Neural cell (in vitro differentiated cells): ENCODE measurements around the gene DPYD. TPM values are rescaled to one million over a fixed set of nuclear protein-coding genes. Genes with fewer than 3 reads are reported as not detected.

Experiments used
- H2AFZ ChIP-seq: fragments of 200-600, 300-800 bp; sonication (generic), shearing (Covaris generic); 2 replicates; pipeline ENCODE4 v1.6.0; 2014; ENCODE audit warnings: low read depth, mild to moderate bottlenecking, antibody characterized with exemption, low read length, moderate library complexity
- H3F3A ChIP-seq: fragments of 200-600 bp; shearing (Covaris generic); 2 replicates; pipeline ENCODE4 v1.6.1; 2016; ENCODE audit warnings: mild to moderate bottlenecking, moderate library complexity, mixed read lengths, antibody characterized with exemption, low read length; ENCODE audit not compliant: insufficient read depth, poor library complexity, severe bottlenecking
- H3K27ac ChIP-seq: fragments of 200-600, 300-800 bp; sonication (generic), shearing (Covaris generic); 2 replicates; pipeline ENCODE4 v1.5.1; 2014; ENCODE audit warnings: mild to moderate bottlenecking, low read length, moderate library complexity
- H3K27me3 ChIP-seq: fragments of 300-800, 200-600 bp; sonication (generic), shearing (Covaris generic); 2 replicates; pipeline ENCODE4 v1.6.0; 2014; ENCODE audit warnings: mild to moderate bottlenecking, low read depth, low read length, moderate library complexity; ENCODE audit not compliant: insufficient read depth
- H3K36me3 ChIP-seq: fragments of 300-800, 200-600 bp; sonication (generic), shearing (Covaris generic); 2 replicates; pipeline ENCODE4 v1.5.1; 2014; ENCODE audit warnings: mild to moderate bottlenecking, antibody characterized with exemption, low read length, moderate library complexity; ENCODE audit not compliant: insufficient read depth
- H3K4me2 ChIP-seq: fragments of 300-800, 200-600 bp; sonication (generic), shearing (Covaris generic); 2 replicates; pipeline ENCODE4 v1.6.0; 2014; ENCODE audit warnings: mild to moderate bottlenecking, low read length
- H3K4me3 ChIP-seq: fragments of 300-800, 200-600 bp; sonication (generic), shearing (Covaris generic); 2 replicates; pipeline ENCODE4 v1.5.1; 2014; ENCODE audit warnings: mild to moderate bottlenecking, low read length, moderate library complexity
- H3K79me2 ChIP-seq: fragments of 200-600 bp; shearing (Covaris generic); replicated peaks from 2 replicates; pipeline ENCODE4 v1.6.0; 2014; ENCODE audit warnings: mild to moderate bottlenecking, low read length, moderate library complexity; ENCODE audit not compliant: insufficient read depth
- H3K9ac ChIP-seq: fragments of 300-800, 200-600 bp; sonication (generic), shearing (Covaris generic); 2 replicates; pipeline ENCODE4 v1.6.1; 2016; ENCODE audit warnings: mild to moderate bottlenecking, low read length, mixed read lengths
- H3K9me2 ChIP-seq: fragments of 200-600 bp; shearing (Covaris generic); 2 replicates; pipeline ENCODE4 v1.6.1; 2016; ENCODE audit warnings: mild to moderate bottlenecking, low read length, mixed read lengths; ENCODE audit not compliant: insufficient read depth
- H3K9me3 ChIP-seq: fragments of 200-600, 300-800 bp; sonication (generic), shearing (Covaris generic); 2 replicates; pipeline ENCODE4 v1.6.1; 2016; ENCODE audit warnings: mild to moderate bottlenecking, mixed run types, low read length, moderate library complexity, mixed read lengths
- H4K20me1 ChIP-seq: fragments of 200-600 bp; shearing (Covaris generic); 2 replicates; pipeline ENCODE4 v1.6.1; 2016; ENCODE audit warnings: mild to moderate bottlenecking, mixed run types; ENCODE audit not compliant: insufficient read depth
- EP300 ChIP-seq: fragments of 450-650 bp; conservative IDR thresholded peaks from 2 replicates; pipeline ENCODE4 v1.6.1; 2014; ENCODE audit warnings: antibody characterized with exemption, mild to moderate bottlenecking, moderate library complexity; ENCODE audit not compliant: poor library complexity, severe bottlenecking
- EZH2 ChIP-seq: fragments of 200-600, 300-800 bp; shearing (Covaris generic), sonication (generic); IDR thresholded peaks from 2 replicates; pipeline ENCODE4 v1.6.1; 2014; ENCODE audit warnings: antibody characterized with exemption, low read length, borderline replicate concordance, mild to moderate bottlenecking; ENCODE audit not compliant: insufficient read depth, poor library complexity, severe bottlenecking
- MXI1 ChIP-seq: fragments of 450-650 bp; conservative IDR thresholded peaks from 2 replicates; pipeline ENCODE4 v1.6.1; 2014; ENCODE audit warnings: antibody characterized with exemption, mild to moderate bottlenecking; ENCODE audit not compliant: poor library complexity, severe bottlenecking
- POLR2AphosphoS5 ChIP-seq: IDR thresholded peaks from 2 replicates; pipeline ENCODE4 v1.6.1; 2012
- RAD21 ChIP-seq: fragments of 450-650 bp; conservative IDR thresholded peaks from 2 replicates; pipeline ENCODE4 v1.6.1; 2014; ENCODE audit warnings: antibody characterized with exemption, mild to moderate bottlenecking, moderate library complexity
- SMC3 ChIP-seq: fragments of 450-650 bp; conservative IDR thresholded peaks from 2 replicates; pipeline ENCODE4 v1.6.1; 2014; ENCODE audit warnings: antibody characterized with exemption, mild to moderate bottlenecking, moderate library complexity; ENCODE audit not compliant: poor library complexity
- TAF1 ChIP-seq: IDR thresholded peaks from 2 replicates; pipeline ENCODE4 v1.6.1; 2012; ENCODE audit warnings: low read depth
- polyA plus RNA-seq: library from polyadenylated mRNA; depleted of rRNA; stranded (reverse); fragments of >200 nt; gene quantifications from 2 replicates; pipeline ENCODE4 v1.2.3, GENCODE V29; 2014
- TF ChIP-seq, protein P1 (sequence below): fragments of 450-650 bp; IDR thresholded peaks from 2 replicates; pipeline ENCODE4 v1.5.1; 2014; ENCODE audit warnings: antibody characterized with exemption, mild to moderate bottlenecking, moderate library complexity; ENCODE audit not compliant: poor library complexity, severe bottlenecking
- TF ChIP-seq, protein P2 (sequence below): IDR thresholded peaks from 2 replicates; pipeline ENCODE4 v1.6.1; 2012; ENCODE audit warnings: borderline replicate concordance

DPYD gene
- polyA plus RNA-seq, 1 donor from 2014 or later, result 6.7 TPM

DNA sequence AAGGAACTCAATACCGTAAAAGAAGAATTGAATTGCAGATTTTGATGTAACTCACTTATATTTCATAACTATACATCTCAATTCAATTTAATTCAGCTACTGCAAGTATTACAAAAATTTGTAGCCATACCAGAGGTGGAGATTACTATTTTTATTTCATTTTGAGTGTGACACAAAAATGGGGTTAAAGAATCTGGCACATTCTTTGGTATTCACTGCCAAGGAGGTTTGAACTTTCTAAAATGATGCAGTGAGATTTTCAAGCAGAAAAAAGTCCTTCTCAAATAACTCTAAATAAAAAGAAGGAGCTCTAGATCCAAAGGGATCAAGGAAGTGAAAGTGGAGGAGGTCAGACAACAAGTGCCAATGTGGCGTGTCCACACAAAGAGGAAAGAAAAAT, 569.0 kb downstream of the DPYD start:
- no peaks in the 10 kb centered on the region for H3K9me3 ChIP-seq
- H3K4me3 ChIP-seq, result no peak overlapping the region
- no peaks in the 10 kb centered on the region for H3K36me3 ChIP-seq
- no peak overlapping the region for H3K4me2 ChIP-seq
- TF ChIP-seq POLR2AphosphoS5 (no peak), MXI1 (no peak), EP300 (no peak), SMC3 (no peak), TAF1 (no peak), RAD21 (no peak), EZH2 (no peak)
- TF ChIP-seq, protein P1, sequence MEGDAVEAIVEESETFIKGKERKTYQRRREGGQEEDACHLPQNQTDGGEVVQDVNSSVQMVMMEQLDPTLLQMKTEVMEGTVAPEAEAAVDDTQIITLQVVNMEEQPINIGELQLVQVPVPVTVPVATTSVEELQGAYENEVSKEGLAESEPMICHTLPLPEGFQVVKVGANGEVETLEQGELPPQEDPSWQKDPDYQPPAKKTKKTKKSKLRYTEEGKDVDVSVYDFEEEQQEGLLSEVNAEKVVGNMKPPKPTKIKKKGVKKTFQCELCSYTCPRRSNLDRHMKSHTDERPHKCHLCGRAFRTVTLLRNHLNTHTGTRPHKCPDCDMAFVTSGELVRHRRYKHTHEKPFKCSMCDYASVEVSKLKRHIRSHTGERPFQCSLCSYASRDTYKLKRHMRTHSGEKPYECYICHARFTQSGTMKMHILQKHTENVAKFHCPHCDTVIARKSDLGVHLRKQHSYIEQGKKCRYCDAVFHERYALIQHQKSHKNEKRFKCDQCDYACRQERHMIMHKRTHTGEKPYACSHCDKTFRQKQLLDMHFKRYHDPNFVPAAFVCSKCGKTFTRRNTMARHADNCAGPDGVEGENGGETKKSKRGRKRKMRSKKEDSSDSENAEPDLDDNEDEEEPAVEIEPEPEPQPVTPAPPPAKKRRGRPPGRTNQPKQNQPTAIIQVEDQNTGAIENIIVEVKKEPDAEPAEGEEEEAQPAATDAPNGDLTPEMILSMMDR, result no peak
- TF ChIP-seq, protein P2, sequence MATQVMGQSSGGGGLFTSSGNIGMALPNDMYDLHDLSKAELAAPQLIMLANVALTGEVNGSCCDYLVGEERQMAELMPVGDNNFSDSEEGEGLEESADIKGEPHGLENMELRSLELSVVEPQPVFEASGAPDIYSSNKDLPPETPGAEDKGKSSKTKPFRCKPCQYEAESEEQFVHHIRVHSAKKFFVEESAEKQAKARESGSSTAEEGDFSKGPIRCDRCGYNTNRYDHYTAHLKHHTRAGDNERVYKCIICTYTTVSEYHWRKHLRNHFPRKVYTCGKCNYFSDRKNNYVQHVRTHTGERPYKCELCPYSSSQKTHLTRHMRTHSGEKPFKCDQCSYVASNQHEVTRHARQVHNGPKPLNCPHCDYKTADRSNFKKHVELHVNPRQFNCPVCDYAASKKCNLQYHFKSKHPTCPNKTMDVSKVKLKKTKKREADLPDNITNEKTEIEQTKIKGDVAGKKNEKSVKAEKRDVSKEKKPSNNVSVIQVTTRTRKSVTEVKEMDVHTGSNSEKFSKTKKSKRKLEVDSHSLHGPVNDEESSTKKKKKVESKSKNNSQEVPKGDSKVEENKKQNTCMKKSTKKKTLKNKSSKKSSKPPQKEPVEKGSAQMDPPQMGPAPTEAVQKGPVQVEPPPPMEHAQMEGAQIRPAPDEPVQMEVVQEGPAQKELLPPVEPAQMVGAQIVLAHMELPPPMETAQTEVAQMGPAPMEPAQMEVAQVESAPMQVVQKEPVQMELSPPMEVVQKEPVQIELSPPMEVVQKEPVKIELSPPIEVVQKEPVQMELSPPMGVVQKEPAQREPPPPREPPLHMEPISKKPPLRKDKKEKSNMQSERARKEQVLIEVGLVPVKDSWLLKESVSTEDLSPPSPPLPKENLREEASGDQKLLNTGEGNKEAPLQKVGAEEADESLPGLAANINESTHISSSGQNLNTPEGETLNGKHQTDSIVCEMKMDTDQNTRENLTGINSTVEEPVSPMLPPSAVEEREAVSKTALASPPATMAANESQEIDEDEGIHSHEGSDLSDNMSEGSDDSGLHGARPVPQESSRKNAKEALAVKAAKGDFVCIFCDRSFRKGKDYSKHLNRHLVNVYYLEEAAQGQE, result no peak
- H3K9ac ChIP-seq, result no peak overlapping the region
- H3K9me2 ChIP-seq, result no peaks in the 10 kb centered on the region
- H2AFZ ChIP-seq, result no peak overlapping the region
- H3K79me2 ChIP-seq, result no peaks in the 10 kb centered on the region
- no peaks in the 10 kb centered on the region for H4K20me1 ChIP-seq
- no peak overlapping the region for H3K27ac ChIP-seq
- H3K27me3 ChIP-seq, result no peaks in the 10 kb centered on the region
- H3F3A ChIP-seq, result no peaks in the 10 kb centered on the region

DNA sequence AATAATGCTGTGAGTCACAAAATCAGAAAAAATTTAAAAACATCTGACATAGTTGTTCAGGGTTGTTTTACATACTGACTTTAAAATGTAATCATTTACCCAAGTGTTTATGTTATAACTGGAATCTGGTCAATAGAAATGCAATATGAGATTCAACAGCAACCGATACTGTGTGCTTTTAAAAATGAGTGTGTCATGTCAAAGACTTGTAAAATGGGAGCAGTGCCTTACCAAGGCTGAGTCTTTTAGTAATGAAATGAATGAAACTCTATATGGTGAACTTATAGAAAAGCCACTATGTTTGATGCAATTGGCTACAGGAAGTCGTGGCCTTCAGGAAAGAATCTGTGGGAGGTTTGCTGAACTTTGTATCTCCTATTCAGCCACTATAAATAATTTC, 570.2 kb downstream of the DPYD start:
- Histone ChIP-seq H3F3A (no peaks in the 10 kb centered on the region), H2AFZ (no peak overlapping the region), H3K36me3 (no peaks in the 10 kb centered on the region), H3K9me2 (no peaks in the 10 kb centered on the region), H3K9ac (no peak overlapping the region), H3K4me3 (no peak overlapping the region), H4K20me1 (no peaks in the 10 kb centered on the region), H3K79me2 (no peaks in the 10 kb centered on the region), H3K9me3 (no peaks in the 10 kb centered on the region), H3K27ac (no peak overlapping the region), H3K4me2 (no peak overlapping the region), H3K27me3 (no peaks in the 10 kb centered on the region)
- TF ChIP-seq MXI1 (no peak), EZH2 (no peak), EP300 (no peak), RAD21 (no peak), SMC3 (no peak), TAF1 (no peak), POLR2AphosphoS5 (no peak)
- TF ChIP-seq, protein P2, result no peak
- TF ChIP-seq, protein P1, result no peak
